HL-60/S4 treated with retinoic acid at 250 ng/mL for 4 days and 3 days (cell line): ENCODE data around the gene ADGRG4.
"Not testable (repeated sequence)": the region's sequence is repeated elsewhere in the genome, so short reads cannot be mapped to it uniquely, and the experiment has no call there.

Experiments
- in situ Hi-C: fragments of 300-500 bp; cut with MboI; formaldehyde crosslinking; loops from 2 replicates; pipeline ENCODE4 v1.7.0; 2022; ENCODE audit warnings: low sequenced_read_pairs

ADGRG4 gene

GRCh38 chrX:136380010-136380769, 79.4 kb downstream of the ADGRG4 start:
- in situ Hi-C loops = no loop called here

GRCh38 chrX:136386173-136386572, 85.4 kb downstream of the ADGRG4 start:
- in situ Hi-C loops = no loop called here

- in situ Hi-C loops = no loop called here
Observed at GRCh38 chrX:136386826-136387225, 86.1 kb downstream of the ADGRG4 start.

- in situ Hi-C loops = no loop called here
Observed at GRCh38 chrX:136387951-136388502, 87.3 kb downstream of the ADGRG4 start.

- in situ Hi-C loops = no loop called here
Observed at GRCh38 chrX:136390921-136391320, 90.2 kb downstream of the ADGRG4 start.

GRCh38 chrX:136395271-136395670, 94.5 kb downstream of the ADGRG4 start:
- in situ Hi-C loops = no loop called here

- in situ Hi-C loops = no loop called here
Observed at GRCh38 chrX:136397001-136397400, 96.2 kb downstream of the ADGRG4 start.

- in situ Hi-C loops = no loop called here
Observed at GRCh38 chrX:136405126-136405525, 104.4 kb downstream of the ADGRG4 start.

GRCh38 chrX:136417806-136418205, 117.0 kb downstream of the ADGRG4 start:
- in situ Hi-C loops = no loop called here

- in situ Hi-C loops = no loop called here
Observed at GRCh38 chrX:136421338-136421737, 120.6 kb downstream of the ADGRG4 start.

- in situ Hi-C loops = no loop called here
Observed at GRCh38 chrX:136423724-136424123, 123.0 kb downstream of the ADGRG4 start.

- in situ Hi-C loops = no loop called here
Observed at GRCh38 chrX:136425996-136426395, 125.2 kb downstream of the ADGRG4 start.

- in situ Hi-C loops = no loop called here
Observed at GRCh38 chrX:136431625-136432024, 130.9 kb downstream of the ADGRG4 start.

GRCh38 chrX:136437774-136438173, 137.0 kb downstream of the ADGRG4 start:
- in situ Hi-C loops = no loop called here

GRCh38 chrX:136438192-136438591, 137.4 kb downstream of the ADGRG4 start:
- in situ Hi-C loops = no loop called here

- in situ Hi-C loops = not testable (repeated sequence)
Observed at GRCh38 chrX:136445674-136446073, 144.9 kb downstream of the ADGRG4 start.

GRCh38 chrX:136446208-136446607, 145.4 kb downstream of the ADGRG4 start:
- in situ Hi-C loops = no loop called here

GRCh38 chrX:136447308-136447707, 146.5 kb downstream of the ADGRG4 start:
- in situ Hi-C loops = no loop called here

- in situ Hi-C loops = no loop called here
Observed at GRCh38 chrX:136447968-136448367, 147.2 kb downstream of the ADGRG4 start.

- in situ Hi-C loops = no loop called here
Observed at GRCh38 chrX:136450050-136450830, 149.5 kb downstream of the ADGRG4 start.

- in situ Hi-C loops = no loop called here
Observed at GRCh38 chrX:136452614-136453013, 151.9 kb downstream of the ADGRG4 start.

GRCh38 chrX:136453114-136453513, 152.4 kb downstream of the ADGRG4 start:
- in situ Hi-C loops = no loop called here
